Activated T-cell treated with anti-CD3 and anti-CD28 coated beads, Interleukin-2, amount 50 U/mL, for 4 hours (primary cell): ENCODE data around the gene PHYHIPL. TPM values are rescaled to one million over a fixed set of nuclear protein-coding genes. Genes with fewer than 3 reads are reported as not detected.

Source experiments
- ATAC-seq, 2 donors: fragments of 200-7000 bp; cut with Tn5 transposase; one replicate each; pipeline ENCODE4 v1.10.0; 2021
- DNase-seq: peaks from one replicate; pipeline ENCODE4 v3.0.0-alpha.2; 2020
- H3K27me3 Mint-ChIP-seq: one replicate; pipeline ENCODE4 v1.8.0; 2021; ENCODE audit warnings: low read depth, mixed read lengths
- H3K36me3 Mint-ChIP-seq: one replicate; pipeline ENCODE4 v1.8.0; 2022; ENCODE audit warnings: mixed read lengths; ENCODE audit not compliant: insufficient read depth
- H3K4me1 Mint-ChIP-seq: one replicate; pipeline ENCODE4 v1.8.0; 2021; ENCODE audit warnings: low read depth, mixed read lengths
- H3K4me3 Mint-ChIP-seq: one replicate; pipeline ENCODE4 v1.8.0; 2021; ENCODE audit warnings: mild to moderate bottlenecking, moderate library complexity, mixed read lengths
- H3K9me3 Mint-ChIP-seq: one replicate; pipeline ENCODE4 v1.8.0; 2021; ENCODE audit warnings: mixed read lengths
- total RNA-seq, 3 donors: library from RNA; stranded (reverse); gene quantifications; one replicate each; pipeline ENCODE4 v1.2.1, GENCODE V29; 2021

Gene PHYHIPL
- total RNA-seq, 3 donors from 2014 or later = not detected

GRCh38 chr10:59283456-59284091, 107.1 kb downstream of the PHYHIPL start:
- Mint-ChIP-seq H3K9me3 (no peaks in the 10 kb centered on the region), H3K4me1 (no peaks in the 10 kb centered on the region), H3K27me3 (no peaks in the 10 kb centered on the region), H3K36me3 (no peaks in the 10 kb centered on the region), H3K4me3 (no peak overlapping the region)
- no peak for DNase-seq
- ATAC-seq = no peak

GRCh38 chr10:59284118-59284975, 107.9 kb downstream of the PHYHIPL start:
- no peaks in the 10 kb centered on the region for H3K4me1 Mint-ChIP-seq

GRCh38 chr10:59285073-59285472, 108.6 kb downstream of the PHYHIPL start:
- no peaks in the 10 kb centered on the region for H3K27me3 Mint-ChIP-seq
- ATAC-seq = no peak
- no peak overlapping the region for H3K4me3 Mint-ChIP-seq
- no peak for DNase-seq
- H3K36me3 Mint-ChIP-seq = no peaks in the 10 kb centered on the region
- H3K9me3 Mint-ChIP-seq = no peaks in the 10 kb centered on the region
- H3K4me1 Mint-ChIP-seq = no peaks in the 10 kb centered on the region

More at GRCh38 chr10:59284118-59284975, 107.9 kb downstream of the PHYHIPL start:
- Mint-ChIP-seq H3K9me3 (no peaks in the 10 kb centered on the region), H3K27me3 (no peaks in the 10 kb centered on the region), H3K4me3 (no peak overlapping the region), H3K36me3 (no peaks in the 10 kb centered on the region)
- no peak for DNase-seq
- no peak for ATAC-seq

- DNase-seq (no peak), ATAC-seq (no peak)
- H3K27me3 Mint-ChIP-seq = no peaks in the 10 kb centered on the region
- H3K4me3 Mint-ChIP-seq = no peak overlapping the region
- H3K4me1 Mint-ChIP-seq = no peaks in the 10 kb centered on the region
- H3K36me3 Mint-ChIP-seq = no peaks in the 10 kb centered on the region
- no peaks in the 10 kb centered on the region for H3K9me3 Mint-ChIP-seq
Observed at GRCh38 chr10:59285848-59286247, 109.4 kb downstream of the PHYHIPL start.

- Mint-ChIP-seq H3K4me3 (no peak overlapping the region), H3K27me3 (no peaks in the 10 kb centered on the region), H3K36me3 (no peaks in the 10 kb centered on the region), H3K9me3 (no peaks in the 10 kb centered on the region), H3K4me1 (no peaks in the 10 kb centered on the region)
- ATAC-seq (no peak), DNase-seq (no peak)
Observed at GRCh38 chr10:59287587-59288255, 111.3 kb downstream of the PHYHIPL start.

- DNase-seq (no peak), ATAC-seq (no peak)
- H3K9me3 Mint-ChIP-seq = no peaks in the 10 kb centered on the region
- no peaks in the 10 kb centered on the region for H3K27me3 Mint-ChIP-seq
- H3K36me3 Mint-ChIP-seq = no peaks in the 10 kb centered on the region
- H3K4me3 Mint-ChIP-seq = no peak overlapping the region
- H3K4me1 Mint-ChIP-seq = no peaks in the 10 kb centered on the region
Observed at GRCh38 chr10:59289853-59290252, 113.4 kb downstream of the PHYHIPL start.

GRCh38 chr10:59290448-59290847, 114.0 kb downstream of the PHYHIPL start:
- Mint-ChIP-seq H3K9me3 (no peaks in the 10 kb centered on the region), H3K4me3 (no peak overlapping the region), H3K27me3 (no peaks in the 10 kb centered on the region), H3K4me1 (no peaks in the 10 kb centered on the region), H3K36me3 (no peaks in the 10 kb centered on the region)
- ATAC-seq = no peak
- DNase-seq = no peak

Other genes with a start within 250 kb of the PHYHIPL start
- not detected for gene FAM13C, start 185.9 kb downstream of the PHYHIPL start, total RNA-seq